Measurements from ENCODE around the gene NEURL1B.
A peak's percentile ranks its signal among the peaks of the same experiment; 100 is the strongest.

The NEURL1B gene

GRCh38 chr5:172694061-172694460 is 53.0 kb downstream of the NEURL1B start:
- no peaks in the 10 kb centered on the region for H3K4me1 ChIP-seq (ENCODE audit: control insufficient read depth, insufficient read depth, low read length)
- H3K36me3 ChIP-seq (ENCODE audit: control insufficient read depth in 2 of 2, insufficient read depth in 1 of 2, low read length in 2 of 2), result no peaks in the 10 kb centered on the region
- H3K9me3 ChIP-seq (ENCODE audit: control insufficient read depth, insufficient read depth, low read depth, low read length), result no peaks in the 10 kb centered on the region
- POLR2A ChIA-PET, result no interaction called here
- H3K27ac ChIP-seq (ENCODE audit: extremely low read depth, low read depth, low read length), result no peak overlapping the region
- H3K4me3 ChIP-seq (ENCODE audit: low read depth, low read length), result no peak overlapping the region
- TF ChIP-seq ZNF660 (tag by site-specific recombination; IDR thresholded peaks at IDR 0.05), result no peak
- CTCF ChIA-PET, result interaction anchor here (0.7 to 9.5 kb wide), 6 partner anchors 13 to 213 kb away, joined by 3 to 159 read pairs (median 4); no protein-coding TSS in a partner anchor

- Histone ChIP-seq H3K27ac (ENCODE audit: extremely low read depth, low read depth, low read length) (no peak overlapping the region), H3K4me1 (ENCODE audit: control insufficient read depth, insufficient read depth, low read length) (no peaks in the 10 kb centered on the region), H3K4me3 (ENCODE audit: low read depth, low read length) (no peak overlapping the region), H3K36me3 (ENCODE audit: control insufficient read depth in 2 of 2, insufficient read depth in 1 of 2, low read length in 2 of 2) (no peaks in the 10 kb centered on the region), H3K9me3 (ENCODE audit: control insufficient read depth, insufficient read depth, low read depth, low read length) (no peaks in the 10 kb centered on the region)
- POLR2A ChIA-PET, result no interaction called here
- TF ChIP-seq YY1 (tag by site-specific recombination; IDR thresholded peaks at IDR 0.05) (no peak), ZEB2 (tag by site-specific recombination; IDR thresholded peaks at IDR 0.05) (no peak), ZBTB1 (tag by site-specific recombination; IDR thresholded peaks at IDR 0.05) (no peak), ZNF140 (tag by site-specific recombination; IDR thresholded peaks at IDR 0.05) (no peak), ZBTB44 (tag by site-specific recombination; IDR thresholded peaks at IDR 0.05) (no peak), KLF9 (tag by site-specific recombination; IDR thresholded peaks at IDR 0.05; ENCODE audit: low read depth) (no peak), ZNF121 (tag by site-specific recombination; IDR thresholded peaks at IDR 0.05) (no peak), PATZ1 (tag by site-specific recombination; IDR thresholded peaks at IDR 0.05) (no peak), ZNF624 (tag by site-specific recombination; IDR thresholded peaks at IDR 0.05) (no peak), ZNF664 (tag by site-specific recombination; IDR thresholded peaks at IDR 0.05) (no peak), ZNF37A (tag by site-specific recombination; IDR thresholded peaks at IDR 0.05) (no peak), ZNF10 (tag by site-specific recombination; IDR thresholded peaks at IDR 0.05) (no peak), IKZF3 (tag by site-specific recombination; IDR thresholded peaks at IDR 0.05) (no peak), SP2 (tag by site-specific recombination; IDR thresholded peaks at IDR 0.05) (no peak), GFI1B (tag by site-specific recombination; IDR thresholded peaks at IDR 0.05) (no peak), ZNF580 (tag by site-specific recombination; IDR thresholded peaks at IDR 0.05) (no peak), ZNF626 (tag by site-specific recombination; IDR thresholded peaks at IDR 0.05) (no peak)
- CTCF ChIA-PET, result interaction anchor here (0.7 to 9.5 kb wide), 9 partner anchors 12 to 213 kb away, joined by 3 to 159 read pairs (median 4); no protein-coding TSS in a partner anchor
These were observed 53.5 kb downstream of the NEURL1B start for GRCh38 chr5:172694541-172694940.

- no peaks in the 10 kb centered on the region for H3K9me3 ChIP-seq (ENCODE audit: control insufficient read depth, insufficient read depth, low read depth, low read length)
- H3K4me3 ChIP-seq (ENCODE audit: low read depth, low read length), result no peak overlapping the region
- ChIA-PET CTCF (interaction anchor here (0.6 to 9.5 kb wide), 11 partner anchors 11 to 233 kb away, joined by 3 to 159 read pairs (median 5); no protein-coding TSS in a partner anchor), POLR2A (no interaction called here)
- H3K36me3 ChIP-seq (ENCODE audit: control insufficient read depth in 2 of 2, insufficient read depth in 1 of 2, low read length in 2 of 2), result no peaks in the 10 kb centered on the region
- H3K4me1 ChIP-seq (ENCODE audit: control insufficient read depth, insufficient read depth, low read length), result no peaks in the 10 kb centered on the region
- no peak overlapping the region for H3K27ac ChIP-seq (ENCODE audit: extremely low read depth, low read depth, low read length)
- TF ChIP-seq HOXC10 (CRISPR knock-in tag; IDR thresholded peaks at IDR 0.05), result no peak
- TF ChIP-seq ZNF433 (tag by site-specific recombination; IDR thresholded peaks at IDR 0.05; ENCODE audit: low read depth), result no peak
- TF ChIP-seq GLIS1 (tag by site-specific recombination; IDR thresholded peaks at IDR 0.05), result peak; percentile 77
- no peak for TF ChIP-seq ZSCAN18 (tag by site-specific recombination; IDR thresholded peaks at IDR 0.05)
- 0 out of 2 replicates have a peak, but pooled peaks have one; percentile 28 for TF ChIP-seq GLIS2 (tag by site-specific recombination; IDR thresholded peaks at IDR 0.05)
These were observed 54.4 kb downstream of the NEURL1B start for GRCh38 chr5:172695232-172696054.
